AG04450 (cell line): Measurements from ENCODE around the gene DIP2C. TPM values are rescaled to one million over a fixed set of nuclear protein-coding genes. Genes with fewer than 3 reads are reported as not detected.

Experiments used
- CTCF ChIA-PET: fragments of 300-600, 350-600 bp; formaldehyde crosslinking; extraction: SDS; loops from one replicate; lab custom pipeline; 2022; ENCODE audit warnings: antibody characterized with exemption, inconsistent platforms; lab: Charles Lee
- POLR2A ChIA-PET: fragments of 350-600 bp; formaldehyde crosslinking; extraction: SDS; loops from one replicate; lab custom pipeline; 2021; ENCODE audit warnings: antibody characterized with exemption, inconsistent platforms; lab: Yijun Ruan, JAX
- DNase-seq: peaks from one replicate; pipeline ENCODE4 v3.0.0-alpha.2; 2011; ENCODE audit warnings: low read depth, low spot score
- H3K27ac ChIP-seq: one replicate; pipeline ENCODE4 v1.5.1; 2012; ENCODE audit warnings: low read depth, low read length, control low read depth
- H3K27me3 ChIP-seq: one replicate; pipeline ENCODE4 v1.6.0; 2012; ENCODE audit warnings: low read length; ENCODE audit not compliant: control insufficient read depth, insufficient read depth
- H3K4me3 ChIP-seq: 2 replicates; pipeline ENCODE4 v1.5.1; 2011; ENCODE audit warnings: mild to moderate bottlenecking, low read depth, low read length, control low read depth
- H3K9me3 ChIP-seq: 2 replicates; pipeline ENCODE4 v1.5.1; 2012; ENCODE audit warnings: low read length; ENCODE audit not compliant: control insufficient read depth, insufficient read depth
- CTCF ChIP-seq: IDR thresholded peaks from 2 replicates; pipeline ENCODE4 v1.5.1; 2011; ENCODE audit warnings: low read depth, low read length, control low read depth, inconsistent platforms
- polyA plus RNA-seq: library from polyadenylated mRNA; depleted of rRNA; stranded (reverse); fragments of >200 nt; gene quantifications from 2 replicates; pipeline ENCODE4 v1.2.3, GENCODE V29; 2011

DIP2C gene
- polyA plus RNA-seq, 1 experiment = 9.6 TPM

DNA sequence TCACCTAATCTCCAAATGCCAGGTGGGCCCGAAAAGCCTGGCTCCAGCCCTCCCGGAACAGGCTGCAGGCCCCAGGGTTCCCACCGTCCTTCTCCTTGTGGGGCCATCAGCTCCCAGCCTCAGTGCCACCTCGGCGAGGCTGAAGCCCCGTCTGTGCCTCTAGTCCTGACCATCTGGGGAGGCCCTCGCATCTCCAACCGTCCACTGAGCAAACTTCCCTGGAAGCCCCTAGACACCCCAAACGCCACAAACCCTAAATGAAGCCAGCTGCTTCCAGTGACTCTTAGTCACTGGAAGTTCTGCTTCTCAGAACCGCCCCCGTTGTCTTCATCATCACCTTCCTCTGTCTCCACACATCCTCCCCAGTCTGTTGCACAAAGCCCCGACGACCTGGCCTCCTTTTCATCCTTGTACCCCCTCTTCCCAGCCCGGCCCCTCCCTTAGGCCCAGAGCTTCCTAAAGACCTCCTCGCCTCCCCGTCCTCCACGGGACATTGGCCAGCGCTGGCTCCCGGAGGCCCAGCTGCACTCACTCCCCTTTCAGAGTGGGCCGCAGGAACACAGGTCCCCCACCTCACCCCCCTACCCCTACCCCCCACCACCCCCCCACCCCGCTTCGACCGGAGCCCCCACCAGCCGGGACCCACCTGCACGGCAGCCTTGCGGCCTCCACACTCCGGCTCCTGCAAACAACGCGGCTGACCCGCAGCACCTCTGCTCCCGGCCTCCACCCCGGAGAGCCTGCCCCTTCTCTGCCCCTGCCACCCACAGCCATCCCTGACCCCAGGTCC is 1.1 kb upstream of the DIP2C start:
- no peak for TF ChIP-seq CTCF
- no peak for DNase-seq
- CTCF ChIA-PET = interaction anchor here (1.2 kb wide), 1 partner anchor 99 kb away, joined by 5 read pairs; no protein-coding TSS in a partner anchor
- peak overlapping the region; percentile 89 for H3K27ac ChIP-seq
- POLR2A ChIA-PET = no interaction called here
- H3K4me3 ChIP-seq = peak overlapping the region; percentile 65
- peaks cover 4% of the 10 kb centered on the region; the same call in 1 of the 2 replicates for H3K9me3 ChIP-seq
- H3K27me3 ChIP-seq = no peaks in the 10 kb centered on the region

GRCh38 chr10:689121-689451 is 382 bp downstream of the DIP2C start:
- ChIA-PET CTCF (no interaction called here), POLR2A (no interaction called here)
- no peaks in the 10 kb centered on the region for H3K27me3 ChIP-seq
- no peak for TF ChIP-seq CTCF
- H3K27ac ChIP-seq = peak overlapping the region; percentile 52
- DNase-seq = no peak
- no peaks in the 10 kb centered on the region; the same call in 1 of the 2 replicates for H3K9me3 ChIP-seq
- H3K4me3 ChIP-seq = peak overlapping the region; percentile 76

DNA sequence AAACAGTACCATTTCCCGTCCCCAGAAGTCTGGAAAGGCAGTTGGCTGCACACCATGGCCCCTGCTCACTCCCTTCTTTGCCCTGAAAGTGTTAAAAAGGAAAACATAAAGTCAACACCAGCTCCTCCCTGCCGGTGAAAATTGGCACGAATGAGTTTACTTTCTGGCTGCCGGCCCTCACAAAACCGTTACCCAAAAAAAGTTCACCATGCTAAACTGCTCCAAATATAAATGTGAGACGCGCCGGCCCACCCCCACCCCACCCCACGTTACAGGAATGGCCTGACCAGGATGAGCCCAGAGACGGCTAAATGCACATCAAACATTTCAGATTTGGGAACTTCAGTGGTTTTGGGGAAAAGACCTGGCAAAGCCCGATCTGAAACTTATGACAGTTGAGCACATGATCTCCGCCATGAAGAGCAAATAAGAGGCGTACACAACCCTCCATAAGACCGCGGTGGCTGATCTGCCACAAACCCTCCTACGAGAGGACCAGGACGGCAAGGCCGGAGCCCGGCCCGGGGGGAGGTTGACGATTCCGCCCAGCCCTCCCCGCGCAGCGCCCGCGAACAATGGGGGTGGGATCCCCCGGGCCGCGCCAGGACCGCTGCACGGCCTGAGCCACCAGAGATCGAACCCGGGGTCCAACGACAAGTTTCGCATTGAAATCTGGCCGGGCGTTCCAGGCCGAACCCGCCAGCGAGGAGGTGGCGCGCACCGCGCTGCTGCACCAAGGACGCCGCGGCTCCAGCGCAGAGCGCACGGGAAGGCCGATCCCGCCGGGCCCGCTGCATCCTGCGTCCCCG is 952 bp downstream of the DIP2C start:
- H3K9me3 ChIP-seq = no peaks in the 10 kb centered on the region; the same call in 1 of the 2 replicates
- peak overlapping the region; percentile 52 for H3K27ac ChIP-seq
- peak overlapping the region; percentile 76 for H3K4me3 ChIP-seq
- ChIA-PET POLR2A (no interaction called here), CTCF (interaction anchor here (1.0 kb wide), 1 partner anchor 101 kb away, joined by 3 read pairs; no protein-coding TSS in a partner anchor)
- DNase-seq = no peak
- no peak for TF ChIP-seq CTCF
- no peaks in the 10 kb centered on the region for H3K27me3 ChIP-seq

- no peak for DNase-seq
- no peaks in the 10 kb centered on the region; the same call in 1 of the 2 replicates for H3K9me3 ChIP-seq
- H3K27me3 ChIP-seq = no peaks in the 10 kb centered on the region
- peak overlapping the region; percentile 52 for H3K27ac ChIP-seq
- ChIA-PET CTCF (interaction anchor here (1.0 kb wide), 1 partner anchor 102 kb away, joined by 3 read pairs; no protein-coding TSS in a partner anchor), POLR2A (interaction anchor here (0.6 kb wide), 1 partner anchor 98 kb away, joined by 3 read pairs; no protein-coding TSS in a partner anchor)
- no peak for TF ChIP-seq CTCF
- H3K4me3 ChIP-seq = peak overlapping the region; percentile 76
Observed at GRCh38 chr10:687583-688311, 1.7 kb downstream of the DIP2C start.
